RWPE2 (cell line): Measurements from ENCODE around the gene GRIK2.
A peak's percentile ranks its signal among the peaks of the same experiment; 100 is the strongest.

Experiments
- ATAC-seq: fragments of 200-7000 bp; cut with Tn5 transposase; 3 replicates; pipeline ENCODE4 v1.9.1; 2021; ENCODE audit warnings: low read depth
- DNase-seq: peaks from one replicate; pipeline ENCODE4 v3.0.0-alpha.2; 2020; ENCODE audit warnings: low spot score
- H3K27ac ChIP-seq: fragments of 450-650 bp; 2 replicates; pipeline ENCODE4 v1.5.1; 2017; ENCODE audit warnings: mild to moderate bottlenecking; ENCODE audit not compliant: poor library complexity, severe bottlenecking
- H3K27me3 ChIP-seq: fragments of 250-450 bp; sonication (Bioruptor Pico); 2 replicates; pipeline ENCODE4 v1.5.1; 2021; ENCODE audit warnings: mild to moderate bottlenecking, moderate library complexity; ENCODE audit not compliant: insufficient read depth, poor library complexity, severe bottlenecking
- H3K36me3 ChIP-seq: fragments of 250-450 bp; sonication (Bioruptor Pico); 2 replicates; pipeline ENCODE4 v1.5.1; 2020; ENCODE audit warnings: low read depth, mild to moderate bottlenecking, moderate library complexity
- H3K4me1 ChIP-seq: fragments of 250-450 bp; sonication (Bioruptor Pico); 2 replicates; pipeline ENCODE4 v1.5.1; 2021; ENCODE audit warnings: mild to moderate bottlenecking, moderate library complexity; ENCODE audit not compliant: insufficient read depth, poor library complexity, severe bottlenecking
- H3K4me3 ChIP-seq: fragments of 250-450 bp; sonication (Bioruptor Pico); 2 replicates; pipeline ENCODE4 v1.5.1; 2021; ENCODE audit warnings: mild to moderate bottlenecking, moderate library complexity; ENCODE audit not compliant: severe bottlenecking
- H3K9me3 ChIP-seq: fragments of 250-450 bp; sonication (Bioruptor Pico); 2 replicates; pipeline ENCODE4 v1.5.1; 2021; ENCODE audit warnings: mild to moderate bottlenecking, moderate library complexity; ENCODE audit not compliant: severe bottlenecking
- TF ChIP-seq, protein P1 (sequence below): fragments of 450-650 bp; IDR thresholded peaks from one replicate; pipeline ENCODE4 v1.5.1; 2017; ENCODE audit warnings: mild to moderate bottlenecking, moderate library complexity; ENCODE audit not compliant: poor library complexity, severe bottlenecking

Gene GRIK2

DNA sequence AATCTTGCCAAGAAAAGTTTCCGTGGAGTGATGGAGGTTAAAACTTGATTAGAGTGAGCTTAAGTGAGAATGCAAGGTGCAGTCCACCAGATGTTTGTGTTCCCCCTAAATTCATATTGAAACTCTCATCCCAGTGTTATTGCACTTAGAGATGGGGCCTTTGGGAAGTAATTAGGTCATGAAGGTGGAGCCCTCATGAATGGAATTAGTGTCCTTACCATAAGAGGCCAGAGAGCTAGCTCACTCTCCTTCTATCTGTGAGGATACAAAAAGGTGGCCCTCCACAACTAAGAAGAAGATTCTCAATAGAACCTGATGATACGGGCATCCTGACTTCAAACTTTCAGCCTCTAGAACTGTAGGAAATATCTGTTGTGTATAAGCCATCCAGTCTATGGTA, 258.6 kb downstream of the GRIK2 start:
- H3K9me3 ChIP-seq = no peaks in the 10 kb centered on the region
- no peaks in the 10 kb centered on the region for H3K36me3 ChIP-seq
- no peak overlapping the region for H3K4me3 ChIP-seq
- TF ChIP-seq, protein P1, sequence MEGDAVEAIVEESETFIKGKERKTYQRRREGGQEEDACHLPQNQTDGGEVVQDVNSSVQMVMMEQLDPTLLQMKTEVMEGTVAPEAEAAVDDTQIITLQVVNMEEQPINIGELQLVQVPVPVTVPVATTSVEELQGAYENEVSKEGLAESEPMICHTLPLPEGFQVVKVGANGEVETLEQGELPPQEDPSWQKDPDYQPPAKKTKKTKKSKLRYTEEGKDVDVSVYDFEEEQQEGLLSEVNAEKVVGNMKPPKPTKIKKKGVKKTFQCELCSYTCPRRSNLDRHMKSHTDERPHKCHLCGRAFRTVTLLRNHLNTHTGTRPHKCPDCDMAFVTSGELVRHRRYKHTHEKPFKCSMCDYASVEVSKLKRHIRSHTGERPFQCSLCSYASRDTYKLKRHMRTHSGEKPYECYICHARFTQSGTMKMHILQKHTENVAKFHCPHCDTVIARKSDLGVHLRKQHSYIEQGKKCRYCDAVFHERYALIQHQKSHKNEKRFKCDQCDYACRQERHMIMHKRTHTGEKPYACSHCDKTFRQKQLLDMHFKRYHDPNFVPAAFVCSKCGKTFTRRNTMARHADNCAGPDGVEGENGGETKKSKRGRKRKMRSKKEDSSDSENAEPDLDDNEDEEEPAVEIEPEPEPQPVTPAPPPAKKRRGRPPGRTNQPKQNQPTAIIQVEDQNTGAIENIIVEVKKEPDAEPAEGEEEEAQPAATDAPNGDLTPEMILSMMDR = no peak
- no peaks in the 10 kb centered on the region for H3K27me3 ChIP-seq
- no peak overlapping the region for H3K27ac ChIP-seq
- ATAC-seq = no peak
- no peaks in the 10 kb centered on the region for H3K4me1 ChIP-seq
- no peak for DNase-seq

DNA sequence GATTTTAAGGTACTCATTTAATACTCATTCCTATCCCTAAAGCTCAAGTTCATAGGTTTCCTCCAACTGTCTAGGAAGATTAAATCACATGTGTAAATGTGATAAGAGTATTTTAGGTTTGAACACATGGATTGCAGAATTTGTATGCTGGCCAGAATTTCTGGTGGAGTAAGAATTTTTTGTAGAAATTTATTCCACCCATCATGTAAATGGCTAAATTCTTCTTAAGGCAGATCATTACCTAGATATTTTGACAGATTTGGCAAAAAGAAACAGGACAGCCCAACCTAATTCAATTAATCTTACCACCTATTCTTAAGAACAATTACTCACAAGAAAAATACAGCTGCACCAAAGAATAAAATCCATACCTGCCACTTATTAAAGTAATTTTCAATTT, 261.6 kb downstream of the GRIK2 start:
- Histone ChIP-seq H3K9me3 (no peaks in the 10 kb centered on the region), H3K4me1 (no peaks in the 10 kb centered on the region), H3K4me3 (no peak overlapping the region), H3K27me3 (no peaks in the 10 kb centered on the region), H3K27ac (no peak overlapping the region), H3K36me3 (no peaks in the 10 kb centered on the region)
- ATAC-seq (no peak), DNase-seq (no peak)
- TF ChIP-seq, protein P1 = no peak

- no peaks in the 10 kb centered on the region for H3K36me3 ChIP-seq
- no peaks in the 10 kb centered on the region for H3K9me3 ChIP-seq
- H3K27me3 ChIP-seq = no peaks in the 10 kb centered on the region
- H3K4me1 ChIP-seq = peaks cover 16% of the 10 kb centered on the region
- no peak for DNase-seq
- no peak for ATAC-seq
- no peak overlapping the region for H3K27ac ChIP-seq
- no peak overlapping the region for H3K4me3 ChIP-seq
- TF ChIP-seq, protein P1 = no peak
Observed at GRCh38 chr6:101662111-101662897, 268.8 kb downstream of the GRIK2 start.

DNA sequence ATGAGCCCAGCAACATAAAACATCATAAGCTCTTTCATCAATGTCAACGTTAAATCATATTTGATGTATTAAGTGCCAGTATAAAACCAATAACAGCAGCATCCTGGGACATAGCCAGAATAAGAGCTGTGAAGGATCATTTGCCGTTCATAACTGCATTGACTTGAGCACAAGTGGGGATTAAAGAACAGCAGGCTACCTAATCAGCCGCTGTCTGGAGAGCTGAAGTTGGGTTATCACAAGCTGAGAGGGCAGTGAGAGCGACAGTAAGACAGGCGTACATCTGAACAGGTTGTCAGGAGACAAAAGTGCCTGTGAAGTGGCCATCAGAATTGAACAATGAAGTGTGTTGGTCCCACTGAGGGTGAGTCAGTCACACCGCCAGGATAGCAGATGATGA, 269.6 kb downstream of the GRIK2 start:
- Histone ChIP-seq H3K9me3 (no peaks in the 10 kb centered on the region), H3K4me3 (no peak overlapping the region), H3K4me1 (peaks cover 24% of the 10 kb centered on the region), H3K27me3 (no peaks in the 10 kb centered on the region), H3K36me3 (no peaks in the 10 kb centered on the region), H3K27ac (no peak overlapping the region)
- DNase-seq (no peak), ATAC-seq (no peak)
- TF ChIP-seq, protein P1 = no peak

DNA sequence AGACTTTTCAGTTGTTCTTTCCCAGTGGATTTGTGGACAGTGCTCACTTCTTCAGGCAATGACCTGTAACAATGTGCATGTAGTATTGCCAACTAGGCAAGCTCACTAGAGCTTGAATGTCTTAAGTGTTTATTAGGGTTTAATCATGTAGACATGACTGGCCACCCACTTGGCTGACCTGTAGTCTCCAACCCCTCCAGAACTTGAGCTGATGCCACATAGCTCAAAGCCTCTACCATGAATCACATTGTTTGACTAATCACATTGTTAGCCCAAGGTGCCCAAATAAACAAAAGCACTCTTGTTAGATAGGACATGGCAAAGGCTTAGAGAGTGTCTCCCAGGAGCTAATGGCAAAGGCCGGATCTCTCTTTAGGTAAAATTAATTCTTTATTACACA, 272.7 kb downstream of the GRIK2 start:
- Histone ChIP-seq H3K27me3 (no peaks in the 10 kb centered on the region), H3K4me3 (no peak overlapping the region), H3K9me3 (no peaks in the 10 kb centered on the region), H3K36me3 (no peaks in the 10 kb centered on the region), H3K4me1 (peaks cover 33% of the 10 kb centered on the region), H3K27ac (peak overlapping the region; percentile 45)
- peak; percentile 68 for DNase-seq
- TF ChIP-seq, protein P1 = no peak
- ATAC-seq = peak; percentile 95
